B cell (primary cell): ENCODE data around the gene TRAPPC2. TPM values are rescaled to one million over a fixed set of nuclear protein-coding genes. Genes with fewer than 3 reads are reported as not detected.

Experiments used
- ATAC-seq: fragments of 200-7000 bp; cut with Tn5 transposase; one replicate; pipeline ENCODE4 v1.10.0; 2021; ENCODE audit warnings: low read depth, mild to moderate bottlenecking, moderate number of reproducible peaks, moderate library complexity
- CTCF ChIA-PET: fragments of 350-600 bp; sonication (Branson Sonifier 250); formaldehyde crosslinking; loops from one replicate; lab custom pipeline; 2021; ENCODE audit warnings: antibody characterized with exemption, inconsistent platforms; lab: Charles Lee
- POLR2A ChIA-PET: fragments of 350-600 bp; sonication (Branson Sonifier 250); formaldehyde crosslinking; loops from one replicate; lab custom pipeline; 2021; ENCODE audit warnings: antibody characterized with exemption; lab: Charles Lee
- DNase-seq: peaks from one replicate; pipeline ENCODE4 v3.0.0; 2013
- H2AFZ ChIP-seq: 2 replicates; pipeline ENCODE4 v1.6.1; 2012; ENCODE audit warnings: mild to moderate bottlenecking, low read depth, low read length; ENCODE audit not compliant: insufficient read depth, poor library complexity, severe bottlenecking
- H3K27ac ChIP-seq, 2 donors: 1 replicate in 1 of 2; 2 replicates in 1 of 2; pipeline ENCODE4 v1.5.1; 2012 to 2013; ENCODE audit warnings: low read length in 2 of 2, mild to moderate bottlenecking in 2 of 2, moderate library complexity in 1 of 2
- H3K27me3 ChIP-seq, 4 experiments: fragments of 200-600 bp in 1 of 4; sonication (generic) in 1 of 4; replicated peaks in 1 of 4; 1 replicate in 2 of 4; 2 replicates in 2 of 4; pipeline versions ENCODE4 v1.6.1 to v1.7.0; 2013 to 2016; ENCODE audit warnings: low read length in 3 of 4, mild to moderate bottlenecking in 2 of 4, mixed read lengths in 1 of 4, moderate library complexity in 1 of 4; ENCODE audit not compliant: insufficient read depth in 4 of 4, control insufficient read depth in 3 of 4; ENCODE audit errors: control extremely low read depth in 1 of 4
- H3K36me3 ChIP-seq, 2 experiments: replicated peaks in 1 of 2; 1 replicate in 1 of 2; 2 replicates in 1 of 2; pipeline versions ENCODE4 v1.6.1 to v1.7.1; 2013; ENCODE audit warnings: low read length in 1 of 2; ENCODE audit not compliant: insufficient read depth in 2 of 2, control insufficient read depth in 1 of 2; ENCODE audit errors: control extremely low read depth in 1 of 2, extremely low read depth in 1 of 2
- H3K4me1 ChIP-seq, 2 donors: fragments of 200-600 bp in 1 of 2; sonication (generic) in 1 of 2; 1 replicate in 1 of 2; 2 replicates in 1 of 2; pipeline versions ENCODE4 v1.5.1 to v1.6.1; 2013 to 2017; ENCODE audit warnings: low read length in 2 of 2; ENCODE audit not compliant: control insufficient read depth in 2 of 2, insufficient read depth in 2 of 2
- H3K4me2 ChIP-seq: replicated peaks from 2 replicates; pipeline ENCODE3; 2012; ENCODE audit warnings: mild to moderate bottlenecking, low read depth, low read length; ENCODE audit not compliant: poor library complexity, severe bottlenecking
- H3K4me3 ChIP-seq, 5 experiments: fragments of 200-600 bp in 1 of 5; sonication (generic) in 1 of 5; 1 replicate in 3 of 5; 2 replicates in 2 of 5; pipeline versions ENCODE4 v1.5.1 to v1.7.0; 2011 to 2016; ENCODE audit warnings: low read length in 4 of 5, mild to moderate bottlenecking in 4 of 5, low read depth in 2 of 5, control low read depth in 1 of 5, moderate library complexity in 1 of 5; ENCODE audit not compliant: insufficient read depth in 1 of 5; ENCODE audit errors: control extremely low read depth in 1 of 5, extremely low read depth in 1 of 5
- H3K79me2 ChIP-seq: fragments of 200-600 bp; sonication (generic); one replicate; pipeline ENCODE4 v1.6.0; 2016; ENCODE audit warnings: low read length; ENCODE audit not compliant: control insufficient read depth, insufficient read depth
- H3K9ac ChIP-seq: fragments of 200-600 bp; sonication (generic); 2 replicates; pipeline ENCODE4 v1.6.1; 2017; ENCODE audit warnings: mild to moderate bottlenecking, low read length, moderate library complexity
- H3K9me3 ChIP-seq, 3 donors: one replicate each; pipeline versions ENCODE4 v1.6.1 to v1.7.1; 2013; ENCODE audit warnings: low read length in 2 of 3; ENCODE audit not compliant: control insufficient read depth in 2 of 3, insufficient read depth in 1 of 3; ENCODE audit errors: control extremely low read depth in 1 of 3
- H4K20me1 ChIP-seq: 2 replicates; pipeline ENCODE4 v1.6.0; 2012; ENCODE audit warnings: mild to moderate bottlenecking, low read length; ENCODE audit not compliant: insufficient read depth, control insufficient read depth, poor library complexity, severe bottlenecking
- H3K27ac Mint-ChIP-seq: one replicate; pipeline ENCODE4 v1.8.0; 2021; ENCODE audit warnings: mixed read lengths
- H3K27me3 Mint-ChIP-seq: one replicate; pipeline ENCODE4 v1.8.0; 2021; ENCODE audit warnings: mixed read lengths
- H3K4me1 Mint-ChIP-seq: one replicate; pipeline ENCODE4 v1.8.0; 2021; ENCODE audit warnings: mixed read lengths
- H3K4me3 Mint-ChIP-seq: one replicate; pipeline ENCODE4 v1.8.0; 2021; ENCODE audit warnings: mixed read lengths
- H3K9me3 Mint-ChIP-seq: one replicate; pipeline ENCODE4 v1.8.0; 2022; ENCODE audit warnings: mixed read lengths; ENCODE audit not compliant: insufficient read depth
- EZH2 ChIP-seq: IDR thresholded peaks from 2 replicates; pipeline ENCODE4 v1.6.1; 2012; ENCODE audit warnings: borderline replicate concordance, low read depth, mild to moderate bottlenecking, moderate library complexity, low read length; ENCODE audit not compliant: insufficient read depth, poor library complexity, severe bottlenecking
- WGBS: methylation state at CpG from one replicate; pipeline ENCODE4 v1.1.5; 2013; ENCODE audit warnings: missing lambda C conversion rate; ENCODE audit not compliant: insufficient coverage; 5-methylcytosine and 5-hydroxymethylcytosine counted together
- intact Hi-C: fragments of 100-400 bp; cut with micrococcal nuclease; formaldehyde crosslinking; loops from one replicate; pipeline ENCODE4 v1.10.0; 2022
- polyA plus RNA-seq: library from polyadenylated mRNA; depleted of rRNA; stranded (reverse); fragments of >200 nt; gene quantifications from 2 replicates; pipeline ENCODE4 v1.2.3, GENCODE V29; 2012
- total RNA-seq, 2 donors: library from RNA; stranded (reverse); fragments of 120-200 nt in 1 of 2; gene quantifications; 1 replicate in 1 of 2; 2 replicates in 1 of 2; pipeline versions ENCODE4 v1.2.3 to v1.2.4, GENCODE V29; 2013 to 2022
- TF ChIP-seq, protein P1 (sequence below): fragments of 200-600 bp; IDR thresholded peaks from one replicate; pipeline ENCODE4 v1.8.0; 2022; ENCODE audit warnings: antibody characterized with exemption, mild to moderate bottlenecking

The TRAPPC2 gene
- total and polyA plus RNA-seq, 2 donors (not counting 1 experiment from before 2014, with no cell fraction given): 27.0 to 28.0 TPM

DNA sequence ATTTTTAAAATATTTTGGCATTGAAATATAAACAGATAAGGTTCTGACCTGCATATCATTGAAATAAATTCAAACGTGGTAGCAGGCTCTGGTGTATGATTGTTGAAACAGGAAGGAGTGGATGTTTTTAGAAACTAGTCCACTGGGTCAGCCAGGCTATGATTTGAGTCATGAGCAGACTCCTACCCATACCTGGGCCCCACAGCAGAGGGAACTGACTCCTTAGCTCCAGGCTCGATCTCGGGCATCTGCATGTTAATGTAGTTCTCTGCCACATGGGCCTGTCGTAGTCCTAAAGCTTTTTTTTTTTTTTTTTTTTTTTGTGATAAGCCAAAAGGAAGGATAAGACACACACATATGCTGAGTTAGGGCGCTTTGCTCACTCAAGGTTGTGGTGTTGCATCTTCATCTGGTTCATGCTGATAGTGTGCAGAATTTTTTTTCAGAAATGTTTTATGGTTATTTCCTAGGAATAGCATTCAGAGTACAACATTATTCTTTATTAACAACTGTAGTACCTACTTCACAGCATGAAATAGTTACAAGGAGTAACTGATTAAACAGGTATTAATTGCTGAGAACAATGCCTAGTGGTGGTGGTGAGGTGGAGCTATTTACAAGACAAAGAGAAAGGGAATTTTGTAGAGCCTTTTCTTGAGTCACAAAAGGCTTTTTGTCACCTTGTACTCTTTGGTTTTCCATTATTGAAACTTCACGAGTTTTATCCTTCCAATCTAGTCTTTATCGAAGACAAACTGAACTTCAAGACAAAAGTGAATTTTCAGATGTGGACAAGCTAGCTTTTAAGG lies 27.4 kb upstream of the TRAPPC2 start:
- 60% methylated on average over 1 of the region's 7 CpGs for WGBS
- H3K4me2 ChIP-seq: peak overlapping the region; percentile 4
- no peak for ATAC-seq
- H3K4me1 ChIP-seq: peaks cover 46 to 49% of the 10 kb centered on the region in 2 donors
- no peaks in the 10 kb centered on the region for H3K9me3 ChIP-seq
- intact Hi-C loops: no loop called here
- Mint-ChIP-seq H3K4me3 (no peak overlapping the region), H3K4me1 (peaks cover 51% of the 10 kb centered on the region), H3K27ac (peak overlapping the region; percentile 50), H3K27me3 (no peaks in the 10 kb centered on the region), H3K9me3 (no peaks in the 10 kb centered on the region)
- ChIA-PET POLR2A (interaction anchor here (0.6 to 0.9 kb wide), 2 partner anchors 9 to 333 kb away, joined by 4 to 5 read pairs; no protein-coding TSS in a partner anchor), CTCF (interaction anchor here (0.7 to 1.4 kb wide), 2 partner anchors 13 to 28 kb away, joined by 3 read pairs; partner anchors contain the start of genes OFD1 and TRAPPC2)
- no peak overlapping the region for H2AFZ ChIP-seq
- peaks cover 6% of the 10 kb centered on the region for H4K20me1 ChIP-seq
- TF ChIP-seq, protein P1, sequence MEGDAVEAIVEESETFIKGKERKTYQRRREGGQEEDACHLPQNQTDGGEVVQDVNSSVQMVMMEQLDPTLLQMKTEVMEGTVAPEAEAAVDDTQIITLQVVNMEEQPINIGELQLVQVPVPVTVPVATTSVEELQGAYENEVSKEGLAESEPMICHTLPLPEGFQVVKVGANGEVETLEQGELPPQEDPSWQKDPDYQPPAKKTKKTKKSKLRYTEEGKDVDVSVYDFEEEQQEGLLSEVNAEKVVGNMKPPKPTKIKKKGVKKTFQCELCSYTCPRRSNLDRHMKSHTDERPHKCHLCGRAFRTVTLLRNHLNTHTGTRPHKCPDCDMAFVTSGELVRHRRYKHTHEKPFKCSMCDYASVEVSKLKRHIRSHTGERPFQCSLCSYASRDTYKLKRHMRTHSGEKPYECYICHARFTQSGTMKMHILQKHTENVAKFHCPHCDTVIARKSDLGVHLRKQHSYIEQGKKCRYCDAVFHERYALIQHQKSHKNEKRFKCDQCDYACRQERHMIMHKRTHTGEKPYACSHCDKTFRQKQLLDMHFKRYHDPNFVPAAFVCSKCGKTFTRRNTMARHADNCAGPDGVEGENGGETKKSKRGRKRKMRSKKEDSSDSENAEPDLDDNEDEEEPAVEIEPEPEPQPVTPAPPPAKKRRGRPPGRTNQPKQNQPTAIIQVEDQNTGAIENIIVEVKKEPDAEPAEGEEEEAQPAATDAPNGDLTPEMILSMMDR: no peak
- no peak for TF ChIP-seq EZH2
- no peak overlapping the region for H3K9ac ChIP-seq
- no peak overlapping the region for H3K4me3 ChIP-seq
- no peak for DNase-seq
- H3K79me2 ChIP-seq: peaks cover 8% of the 10 kb centered on the region
- H3K36me3 ChIP-seq: peaks cover 0 to 68% of the 10 kb centered on the region in 2 experiments
- H3K27ac ChIP-seq: peak overlapping the region; percentile 38 to 49
- H3K27me3 ChIP-seq: no peaks in the 10 kb centered on the region

DNA sequence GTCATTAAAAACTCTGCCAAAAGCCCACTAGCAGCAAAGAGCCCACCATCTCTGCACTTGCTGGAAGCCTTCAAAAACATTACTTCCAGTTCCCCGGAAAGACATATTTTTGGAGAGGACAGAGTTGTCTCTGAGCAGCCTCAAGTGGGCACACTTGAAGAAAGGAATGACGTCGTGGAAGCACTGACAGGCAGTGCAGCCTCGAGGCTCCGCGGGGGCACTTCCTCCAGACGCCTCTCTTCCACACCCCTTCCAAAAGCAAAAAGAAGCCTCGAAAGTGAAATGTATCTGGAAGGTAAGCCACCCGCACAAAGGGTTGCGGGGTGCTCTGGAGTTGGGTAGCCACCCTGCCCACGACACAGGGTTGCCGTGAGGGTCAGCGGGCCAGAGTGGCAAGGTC lies 26.0 kb upstream of the TRAPPC2 start:
- peak overlapping the region; percentile 82 to 88 for H3K27ac ChIP-seq
- no peak for ATAC-seq
- H2AFZ ChIP-seq: no peak overlapping the region
- ChIA-PET CTCF (interaction anchor here (1.4 kb wide), 1 partner anchor 26 kb away, joined by 3 read pairs; the partner anchor contains the start of genes OFD1 and TRAPPC2), POLR2A (no interaction called here)
- H3K9me3 Mint-ChIP-seq: no peaks in the 10 kb centered on the region
- no peaks in the 10 kb centered on the region for H3K27me3 ChIP-seq
- H3K9me3 ChIP-seq: no peaks in the 10 kb centered on the region
- whole genome bisulfite sequencing: 100% methylated on average over 2 of the region's 13 CpGs
- intact Hi-C loops: no loop called here
- no peak for TF ChIP-seq EZH2
- TF ChIP-seq, protein P1: no peak
- H3K27me3 Mint-ChIP-seq: no peaks in the 10 kb centered on the region
- H3K4me1 Mint-ChIP-seq: peaks cover 51% of the 10 kb centered on the region
- no peak for DNase-seq
- no peak overlapping the region for H3K9ac ChIP-seq
- no peak overlapping the region for H3K4me3 Mint-ChIP-seq
- H3K36me3 ChIP-seq: peaks cover 0 to 63% of the 10 kb centered on the region in 2 experiments
- H3K4me3 ChIP-seq: no peak overlapping the region
- no peaks in the 10 kb centered on the region for H4K20me1 ChIP-seq
- H3K27ac Mint-ChIP-seq: peak overlapping the region; percentile 65
- H3K4me1 ChIP-seq: peaks cover 49 to 53% of the 10 kb centered on the region in 2 donors
- peak overlapping the region; percentile 69 for H3K4me2 ChIP-seq
- H3K79me2 ChIP-seq: peaks cover 9% of the 10 kb centered on the region
